22Rv1 (cell line): ENCODE results near the gene INSM1.

Experiments used
- CTCF ChIP-seq: fragments of 450-650 bp; IDR thresholded peaks from 2 replicates; pipeline ENCODE4 v1.5.1; 2017; ENCODE audit warnings: mild to moderate bottlenecking
- ZFX ChIP-seq: fragments of 450-650 bp; IDR thresholded peaks from 2 replicates; pipeline ENCODE4 v1.6.1; 2017; ENCODE audit warnings: antibody characterized with exemption, borderline replicate concordance

GRCh38 chr20:20373091-20373571 lies 5.2 kb downstream of the INSM1 start:
- TF ChIP-seq CTCF (no peak), ZFX (no peak)
